Measurements from ENCODE around the gene CREB3L2. TPM values are rescaled to one million over a fixed set of nuclear protein-coding genes. Genes with fewer than 3 reads are reported as not detected.

CREB3L2 gene
- polyA plus RNA-seq, 3 donors: 6.9 to 12.9 (median 11.9) TPM

DNA sequence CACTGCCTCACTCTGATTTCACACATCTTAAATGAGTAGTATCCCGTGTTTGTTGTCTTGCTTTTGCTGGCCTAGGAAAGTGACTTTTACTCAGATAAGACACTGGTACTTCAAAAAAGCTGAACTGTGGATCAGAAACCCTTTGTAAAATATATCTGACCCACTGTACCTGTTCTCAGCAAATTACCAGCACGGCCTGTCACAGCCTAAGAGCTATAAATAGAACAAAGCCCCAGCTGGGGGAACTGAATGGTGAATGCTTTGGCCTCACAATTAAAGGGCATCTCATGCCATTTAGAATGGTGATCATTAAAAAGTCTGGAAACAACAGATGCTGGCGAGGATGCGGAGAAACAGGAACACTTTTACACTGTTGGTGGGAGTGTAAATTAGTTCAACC, 76.1 kb downstream of the CREB3L2 start:
- peaks cover 21% of the 10 kb centered on the region for H3K4me1 Mint-ChIP-seq
- peaks cover 0 to 1% (median 0%) of the 10 kb centered on the region in 3 donors for H3K27me3 Mint-ChIP-seq (ENCODE audit: low read depth in 3 of 3)

DNA sequence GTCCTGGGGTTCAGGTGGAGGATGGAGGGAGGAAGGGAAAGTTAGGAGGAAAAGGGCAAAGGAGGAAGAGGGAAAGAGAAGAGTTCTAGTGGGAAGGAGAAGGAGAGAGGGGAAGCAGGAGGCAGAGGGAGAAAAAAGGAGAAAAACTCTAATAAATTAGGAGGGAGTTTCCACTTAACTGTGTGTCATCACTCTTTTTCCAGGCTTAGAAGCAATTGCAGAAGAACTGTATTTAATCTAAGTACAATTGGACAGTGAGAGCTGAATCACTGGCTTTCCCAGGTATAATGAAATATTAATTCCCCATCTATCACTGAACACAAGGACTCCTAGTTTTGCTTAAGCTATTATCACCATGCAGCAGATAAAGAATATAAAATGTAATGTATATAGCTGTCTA, 76.8 kb downstream of the CREB3L2 start:
- no peak overlapping the region for H2AFZ ChIP-seq (ENCODE audit: insufficient read depth, low read depth, low read length, poor library complexity, severe bottlenecking)
- no peak overlapping the region for H3K4me3 ChIP-seq (replicated peaks in 1 of 3; ENCODE audit: low read depth in 2 of 3, low read length in 3 of 3)
- H3K4me2 ChIP-seq (replicated peaks; ENCODE audit: extremely low read depth, low read length, poor library complexity, severe bottlenecking): no peak overlapping the region
- Mint-ChIP-seq H3K9me3 (peaks cover 2 to 7% (median 5%) of the 10 kb centered on the region in 7 donors), H3K4me3 (no peak overlapping the region), H3K36me3 (peaks cover 60 to 68% of the 10 kb centered on the region in 2 donors), H3K27ac (peak overlapping the region in 4 of 7 donors; percentile 13 to 88 (median 76)), H3K4me1 (peaks cover 15% of the 10 kb centered on the region), H3K27me3 (ENCODE audit: low read depth in 3 of 3) (peaks cover 0 to 1% (median 0%) of the 10 kb centered on the region in 3 donors)
- H3K9me3 ChIP-seq (replicated peaks in 1 of 2; ENCODE audit: control insufficient read depth in 1 of 2, insufficient read depth in 1 of 2, low read length in 2 of 2): peaks cover 0 to 2% of the 10 kb centered on the region in 2 donors
- H3K4me1 ChIP-seq (ENCODE audit: control insufficient read depth in 1 of 2, insufficient read depth in 2 of 2, low read length in 2 of 2): no peaks in the 10 kb centered on the region
- H3K27me3 ChIP-seq (ENCODE audit: control insufficient read depth in 2 of 2, insufficient read depth in 2 of 2, low read length in 2 of 2): no peaks in the 10 kb centered on the region
- H3K36me3 ChIP-seq (replicated peaks in 1 of 2; ENCODE audit: control insufficient read depth in 1 of 2, insufficient read depth in 2 of 2, low read length in 2 of 2): peaks cover 30 to 75% of the 10 kb centered on the region in 2 donors
- DNase-seq: no peak
- H4K20me1 ChIP-seq (ENCODE audit: insufficient read depth, low read length): peaks cover 8% of the 10 kb centered on the region
- intact Hi-C loops (cut with micrococcal nuclease): no loop called here
- H3K9ac ChIP-seq (ENCODE audit: insufficient read depth, low read length, poor library complexity, severe bottlenecking): no peak overlapping the region
- peak overlapping the region in 1 of 2 donors; percentile 53 for H3K27ac ChIP-seq (ENCODE audit: low read depth in 1 of 2, low read length in 2 of 2)
- peaks cover 81% of the 10 kb centered on the region for H3K79me2 ChIP-seq (ENCODE audit: insufficient read depth, low read length)
- TF ChIP-seq, protein P1, sequence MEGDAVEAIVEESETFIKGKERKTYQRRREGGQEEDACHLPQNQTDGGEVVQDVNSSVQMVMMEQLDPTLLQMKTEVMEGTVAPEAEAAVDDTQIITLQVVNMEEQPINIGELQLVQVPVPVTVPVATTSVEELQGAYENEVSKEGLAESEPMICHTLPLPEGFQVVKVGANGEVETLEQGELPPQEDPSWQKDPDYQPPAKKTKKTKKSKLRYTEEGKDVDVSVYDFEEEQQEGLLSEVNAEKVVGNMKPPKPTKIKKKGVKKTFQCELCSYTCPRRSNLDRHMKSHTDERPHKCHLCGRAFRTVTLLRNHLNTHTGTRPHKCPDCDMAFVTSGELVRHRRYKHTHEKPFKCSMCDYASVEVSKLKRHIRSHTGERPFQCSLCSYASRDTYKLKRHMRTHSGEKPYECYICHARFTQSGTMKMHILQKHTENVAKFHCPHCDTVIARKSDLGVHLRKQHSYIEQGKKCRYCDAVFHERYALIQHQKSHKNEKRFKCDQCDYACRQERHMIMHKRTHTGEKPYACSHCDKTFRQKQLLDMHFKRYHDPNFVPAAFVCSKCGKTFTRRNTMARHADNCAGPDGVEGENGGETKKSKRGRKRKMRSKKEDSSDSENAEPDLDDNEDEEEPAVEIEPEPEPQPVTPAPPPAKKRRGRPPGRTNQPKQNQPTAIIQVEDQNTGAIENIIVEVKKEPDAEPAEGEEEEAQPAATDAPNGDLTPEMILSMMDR (IDR thresholded peaks at IDR 0.05): no peak

More for the DNA sequence above, 76.1 kb downstream of the CREB3L2 start:
- Histone ChIP-seq H3K36me3 (replicated peaks in 1 of 2; ENCODE audit: control insufficient read depth in 1 of 2, insufficient read depth in 2 of 2, low read length in 2 of 2) (peaks cover 30 to 69% of the 10 kb centered on the region in 2 donors), H3K4me1 (ENCODE audit: control insufficient read depth in 1 of 2, insufficient read depth in 2 of 2, low read length in 2 of 2) (no peaks in the 10 kb centered on the region), H2AFZ (ENCODE audit: insufficient read depth, low read depth, low read length, poor library complexity, severe bottlenecking) (no peak overlapping the region), H3K27ac (ENCODE audit: low read depth in 1 of 2, low read length in 2 of 2) (peak overlapping the region in 1 of 2 donors; percentile 53), H3K9ac (ENCODE audit: insufficient read depth, low read length, poor library complexity, severe bottlenecking) (no peak overlapping the region), H4K20me1 (ENCODE audit: insufficient read depth, low read length) (peaks cover 14% of the 10 kb centered on the region), H3K4me3 (replicated peaks in 1 of 3; ENCODE audit: low read depth in 2 of 3, low read length in 3 of 3) (no peak overlapping the region), H3K79me2 (ENCODE audit: insufficient read depth, low read length) (peaks cover 81% of the 10 kb centered on the region), H3K9me3 (replicated peaks in 1 of 2; ENCODE audit: control insufficient read depth in 1 of 2, insufficient read depth in 1 of 2, low read length in 2 of 2) (peaks cover 0 to 2% of the 10 kb centered on the region in 2 donors), H3K27me3 (ENCODE audit: control insufficient read depth in 2 of 2, insufficient read depth in 2 of 2, low read length in 2 of 2) (no peaks in the 10 kb centered on the region), H3K4me2 (replicated peaks; ENCODE audit: extremely low read depth, low read length, poor library complexity, severe bottlenecking) (no peak overlapping the region)
- no peak overlapping the region for H3K4me3 Mint-ChIP-seq
- peaks cover 57 to 63% of the 10 kb centered on the region in 2 donors for H3K36me3 Mint-ChIP-seq
- TF ChIP-seq, protein P1 (IDR thresholded peaks at IDR 0.05): no peak
- peaks cover 2 to 7% (median 5%) of the 10 kb centered on the region in 7 donors for H3K9me3 Mint-ChIP-seq
- no peak for DNase-seq
- H3K27ac Mint-ChIP-seq: peak overlapping the region in 1 of 7 donors; percentile 57
- intact Hi-C loops (cut with micrococcal nuclease): no loop called here
- no CpG with 5 or more reads among the region's 4 CpGs for WGBS (ENCODE audit: insufficient coverage)

Measured in CD14-positive monocyte (primary cell).